Fibroblast of lung (primary cell): ENCODE results near the gene KIZ.

Source experiments
- CTCF ChIP-seq, 2 donors: IDR thresholded peaks in 1 of 2; conservative IDR thresholded peaks in 1 of 2; 1 replicate in 1 of 2; 2 replicates in 1 of 2; pipeline ENCODE4 v1.5.1; 2011 to 2012; ENCODE audit warnings: low read length in 2 of 2, control low read depth in 1 of 2, inconsistent platforms in 1 of 2, low read depth in 1 of 2, mild to moderate bottlenecking in 1 of 2
- EZH2 ChIP-seq: IDR thresholded peaks from 2 replicates; pipeline ENCODE4 v1.5.1; 2012; ENCODE audit warnings: low read length, control low read depth, mild to moderate bottlenecking; ENCODE audit errors: missing control alignments

GRCh38 chr20:21090721-21091120, 35.2 kb upstream of the KIZ start:
- no peak for TF ChIP-seq CTCF (conservative IDR thresholded peaks at IDR 0.05 in 1 of 2, IDR thresholded peaks at IDR 0.05 in 1 of 2; ENCODE audit: low read depth in 1 of 2, low read length in 2 of 2)
- TF ChIP-seq EZH2, result no peak
